NCI-H748 treated with DMSO at 0.1 percent for 48 hours (cell line): ENCODE results near the gene STOX2.
A peak's percentile ranks its signal among the peaks of the same experiment; 100 is the strongest.

Source experiments
- DNase-seq: peaks from one replicate; lab custom pipeline; 2025; lab: John Stamatoyannopoulos, UW

The STOX2 gene

GRCh38 chr4:183986971-183987946 is 82.2 kb downstream of the STOX2 start:
- peak; percentile 55 for DNase-seq

- DNase-seq = peak; percentile 28
These were observed 82.9 kb downstream of the STOX2 start for GRCh38 chr4:183987987-183988392.

GRCh38 chr4:183988874-183989273 is 83.8 kb downstream of the STOX2 start:
- no peak for DNase-seq

GRCh38 chr4:183989461-183989860 is 84.4 kb downstream of the STOX2 start:
- DNase-seq = no peak

GRCh38 chr4:183989931-183990330 is 84.8 kb downstream of the STOX2 start:
- DNase-seq = no peak

GRCh38 chr4:183993676-183994075 is 88.6 kb downstream of the STOX2 start:
- DNase-seq = no peak

GRCh38 chr4:183995570-183995969 is 90.5 kb downstream of the STOX2 start:
- no peak for DNase-seq

GRCh38 chr4:183996868-183997267 is 91.8 kb downstream of the STOX2 start:
- DNase-seq = no peak

- DNase-seq = no peak
These were observed 94.3 kb downstream of the STOX2 start for GRCh38 chr4:183999435-183999834.

- DNase-seq = no peak
These were observed 95.6 kb downstream of the STOX2 start for GRCh38 chr4:184000457-184001396.

GRCh38 chr4:184003433-184003832 is 98.3 kb downstream of the STOX2 start:
- DNase-seq = no peak

GRCh38 chr4:184007891-184008290 is 102.8 kb downstream of the STOX2 start:
- no peak for DNase-seq

GRCh38 chr4:184010696-184011095 is 105.6 kb downstream of the STOX2 start:
- DNase-seq = no peak

GRCh38 chr4:184011826-184012380 is 106.8 kb downstream of the STOX2 start:
- no peak for DNase-seq

- no peak for DNase-seq
These were observed 107.8 kb downstream of the STOX2 start for GRCh38 chr4:184012937-184013336.

- no peak for DNase-seq
These were observed 109.2 kb downstream of the STOX2 start for GRCh38 chr4:184014301-184014700.

GRCh38 chr4:184016759-184017668 is 111.9 kb downstream of the STOX2 start:
- DNase-seq = no peak

- no peak for DNase-seq
These were observed 114.0 kb downstream of the STOX2 start for GRCh38 chr4:184019076-184019475.

GRCh38 chr4:184019667-184020623 is 114.8 kb downstream of the STOX2 start:
- no peak for DNase-seq

- DNase-seq = no peak
These were observed 116.3 kb downstream of the STOX2 start for GRCh38 chr4:184021389-184021788.
